Hematopoietic multipotent progenitor cell treated with erythropoietin and hydrocortisone succinate and interleukin-3 and kit ligand, for 4 days (in vitro differentiated cells): Measurements from ENCODE around the gene TMEM114.

Experiments
- DNase-seq: peaks from one replicate; pipeline ENCODE4 v3.0.0-alpha.2; 2015

The TMEM114 gene

DNA sequence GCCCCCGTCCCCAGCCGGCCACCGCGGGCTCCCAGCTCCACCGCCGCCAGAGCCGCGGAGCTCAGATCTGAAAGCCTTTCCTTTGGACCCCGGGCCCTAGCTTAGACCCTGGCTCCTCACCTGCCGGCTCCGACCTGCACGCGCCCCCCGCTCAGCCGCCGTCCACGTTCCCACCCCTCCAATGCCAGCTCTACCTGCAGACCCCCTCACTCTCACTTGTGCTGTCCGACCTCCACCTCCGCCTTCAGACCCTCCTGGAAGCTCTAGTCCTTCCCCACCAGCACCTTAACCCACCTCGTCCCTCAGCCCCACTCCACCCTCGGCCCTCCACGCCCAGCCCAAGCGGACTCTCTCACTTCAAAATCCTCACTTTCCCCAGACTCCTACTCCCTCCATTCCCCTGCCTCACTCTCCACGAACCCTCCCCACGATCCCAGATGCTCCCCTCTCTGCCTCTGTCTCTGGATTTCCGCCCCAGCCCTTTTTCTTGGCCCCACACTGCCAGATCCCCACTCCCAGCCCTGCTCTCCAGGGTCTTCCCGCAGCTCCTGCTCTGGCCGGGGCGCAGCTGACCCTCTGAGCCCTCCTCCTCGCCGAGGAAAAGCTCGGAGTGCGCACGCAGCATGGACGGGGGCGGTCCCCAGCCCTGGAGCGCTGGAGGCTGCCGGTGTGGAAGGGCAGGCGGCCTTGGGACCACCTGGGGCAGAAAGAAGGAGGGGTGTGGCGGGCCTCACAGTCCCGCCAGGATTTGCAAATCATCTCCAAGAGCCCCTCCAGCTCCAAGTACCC is at the start of gene TMEM114:
Gene TMEM114, minus strand, starts transcription at position 612 of the 789 bp plus-strand sequence. CDS start 673 bp downstream, outside the sequence.
- DNase-seq = no peak

DNA sequence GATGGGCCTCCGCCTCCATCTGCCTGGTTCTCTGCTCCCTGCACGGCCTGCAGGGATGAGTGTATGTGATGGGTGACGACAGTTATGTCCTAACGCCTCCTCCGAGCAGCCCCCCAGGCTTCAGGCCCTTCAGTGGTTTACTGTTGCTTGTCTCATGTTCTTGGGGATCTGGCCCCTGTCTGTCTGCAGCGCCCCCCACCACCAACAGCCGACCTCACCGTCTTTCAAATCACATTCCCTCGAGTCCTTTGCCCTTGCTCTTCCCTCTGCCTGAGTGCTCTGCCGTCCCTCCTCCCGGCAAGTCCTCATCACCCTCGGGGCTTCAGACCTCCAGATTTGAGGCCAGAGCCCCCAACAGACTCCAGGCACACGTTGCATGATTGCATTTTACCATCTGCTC is 49.4 kb upstream of the TMEM114 start:
- no peak for DNase-seq

DNA sequence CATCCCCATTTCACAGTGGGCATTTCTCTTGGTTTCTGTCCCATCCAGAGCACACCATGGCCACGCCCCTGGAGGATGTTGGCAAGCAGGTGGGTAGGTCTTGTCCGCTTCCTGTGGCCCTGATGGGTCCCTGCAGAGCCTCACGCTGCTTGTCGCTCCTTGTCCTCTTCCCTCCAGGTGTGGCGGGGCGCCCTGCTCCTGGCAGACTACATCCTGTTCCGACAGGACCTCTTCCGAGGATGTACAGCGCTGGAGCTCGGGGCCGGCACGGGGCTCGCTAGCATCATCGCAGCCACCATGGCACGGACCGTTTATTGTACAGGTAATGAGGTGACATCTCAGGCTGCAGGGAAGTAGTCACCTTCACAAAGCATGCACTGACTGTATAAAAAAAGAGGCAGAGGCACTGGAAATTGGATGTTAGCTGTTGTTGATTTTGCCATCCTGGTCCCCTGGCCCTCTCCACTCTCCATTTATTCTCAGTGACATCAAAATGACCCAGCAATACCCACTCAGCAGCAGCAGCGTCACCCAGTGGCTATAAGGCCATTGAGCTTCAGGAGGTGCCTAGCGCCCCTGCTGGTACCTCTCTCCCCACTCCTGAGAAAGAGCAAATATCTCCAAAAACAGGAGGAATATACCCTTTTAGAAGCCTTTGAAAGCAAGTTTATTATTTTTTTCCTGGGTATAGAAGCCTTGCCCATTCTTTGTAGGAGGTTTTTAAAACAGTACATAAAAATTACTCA is 44.9 kb upstream of the TMEM114 start:
- DNase-seq = peak; percentile 50

DNA sequence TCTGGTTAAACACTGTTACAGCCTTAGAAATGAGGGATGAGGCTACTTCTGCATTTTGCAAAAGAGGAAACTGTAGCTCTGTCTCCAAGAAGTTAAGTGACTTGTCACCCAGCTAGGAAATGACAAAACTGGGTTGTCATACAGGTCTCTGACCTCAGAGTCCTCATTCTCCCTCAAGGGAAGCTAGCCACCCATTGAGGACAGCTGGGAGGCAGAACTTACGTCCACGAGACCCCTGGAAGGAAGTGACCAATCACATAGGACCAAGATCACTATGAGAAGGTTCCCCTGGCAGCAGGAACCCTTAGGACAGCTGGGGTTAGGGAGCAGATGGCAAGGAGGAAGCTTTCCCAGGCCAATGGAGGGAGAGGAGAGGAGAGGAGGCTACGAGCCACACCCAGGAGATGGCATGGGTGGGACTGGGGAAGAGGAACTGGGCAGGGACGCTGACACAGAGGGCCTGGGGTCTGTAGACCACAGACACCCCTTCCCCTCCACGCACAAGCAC is 42.4 kb upstream of the TMEM114 start:
- peak; percentile 91 for DNase-seq

DNA sequence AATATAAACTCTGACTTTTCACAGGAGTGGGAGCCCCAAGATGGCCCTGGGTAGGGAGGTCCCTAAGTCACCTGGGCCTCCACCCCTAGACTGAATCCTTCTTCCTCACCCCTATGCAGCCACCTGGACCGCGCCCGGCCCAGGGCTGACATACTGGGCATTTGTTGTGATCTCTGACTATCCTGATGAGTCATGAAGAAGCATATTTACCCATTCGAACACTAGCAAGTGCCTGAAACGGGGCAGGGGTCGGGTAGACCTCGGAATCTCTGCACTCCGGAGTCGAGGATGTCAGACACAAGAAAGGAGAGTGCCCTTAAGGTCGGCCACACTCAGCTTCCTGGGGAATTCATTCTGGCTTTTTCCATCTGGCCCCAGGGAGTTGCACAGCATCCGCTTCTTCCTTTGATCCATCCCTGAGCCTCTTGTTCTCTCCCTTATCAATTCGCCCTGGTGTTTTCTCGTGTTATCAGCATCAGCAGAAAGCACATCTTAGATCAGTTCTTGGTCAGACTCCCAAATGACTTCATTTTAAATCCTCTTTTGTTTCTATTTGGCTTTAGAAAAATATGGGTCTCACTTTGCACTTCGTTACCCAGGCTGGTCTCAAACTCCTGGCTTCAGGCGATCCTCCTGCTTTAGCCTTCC is 41.6 kb upstream of the TMEM114 start:
- peak; percentile 55 for DNase-seq

DNA sequence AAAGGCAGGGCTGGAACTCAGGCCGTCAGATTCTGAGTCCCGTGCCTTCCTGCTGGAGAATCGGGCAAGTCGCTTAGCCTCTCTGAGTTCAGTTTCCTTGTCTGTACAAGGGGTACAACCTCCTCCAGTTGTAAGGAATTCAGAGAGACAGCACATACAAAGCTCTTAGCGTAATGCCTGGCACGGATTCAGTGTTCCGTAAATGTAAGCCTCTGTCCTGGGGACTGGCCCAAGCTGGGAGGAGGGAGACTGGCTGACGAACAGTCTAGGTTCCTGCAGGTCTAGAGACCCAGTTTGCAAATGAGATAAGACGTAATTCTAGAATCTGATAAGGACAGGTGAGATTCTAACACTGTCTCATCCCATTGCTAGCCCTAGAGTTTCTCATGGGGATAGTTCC is 41.1 kb upstream of the TMEM114 start:
- DNase-seq = no peak

DNA sequence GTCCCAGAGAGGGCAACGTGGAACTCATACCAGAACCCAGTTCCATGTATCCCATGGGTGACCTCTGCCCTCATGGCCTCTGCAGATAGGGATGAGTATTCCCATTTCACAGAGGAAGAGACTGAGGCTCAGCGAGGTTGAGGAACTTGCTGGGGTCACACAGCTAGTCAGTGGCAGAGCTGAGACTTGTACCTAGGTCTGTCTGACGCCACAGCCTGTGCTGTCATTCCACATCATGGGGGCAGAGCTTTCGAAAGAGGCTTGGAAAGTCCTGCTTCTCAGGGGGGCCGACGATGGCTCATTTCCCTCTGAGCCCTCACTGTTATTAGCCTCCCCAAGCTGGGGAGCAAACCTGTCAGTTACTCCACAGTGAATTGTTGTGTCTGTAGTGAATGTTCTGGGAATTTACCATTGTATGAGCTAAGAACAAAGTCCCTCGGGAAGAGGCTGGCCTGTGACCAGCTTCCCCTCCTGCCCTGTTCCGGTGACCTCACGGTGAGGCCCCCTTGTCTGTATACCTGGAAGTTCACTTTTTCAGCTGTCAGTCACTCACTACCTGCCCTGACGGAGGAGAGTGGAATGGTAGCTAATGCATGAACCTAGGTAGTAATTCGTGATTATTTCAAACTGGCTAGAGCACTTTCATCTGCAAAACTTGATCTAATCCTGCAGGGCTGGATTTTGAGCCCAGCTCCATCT is 40.1 kb upstream of the TMEM114 start:
- DNase-seq = no peak

DNA sequence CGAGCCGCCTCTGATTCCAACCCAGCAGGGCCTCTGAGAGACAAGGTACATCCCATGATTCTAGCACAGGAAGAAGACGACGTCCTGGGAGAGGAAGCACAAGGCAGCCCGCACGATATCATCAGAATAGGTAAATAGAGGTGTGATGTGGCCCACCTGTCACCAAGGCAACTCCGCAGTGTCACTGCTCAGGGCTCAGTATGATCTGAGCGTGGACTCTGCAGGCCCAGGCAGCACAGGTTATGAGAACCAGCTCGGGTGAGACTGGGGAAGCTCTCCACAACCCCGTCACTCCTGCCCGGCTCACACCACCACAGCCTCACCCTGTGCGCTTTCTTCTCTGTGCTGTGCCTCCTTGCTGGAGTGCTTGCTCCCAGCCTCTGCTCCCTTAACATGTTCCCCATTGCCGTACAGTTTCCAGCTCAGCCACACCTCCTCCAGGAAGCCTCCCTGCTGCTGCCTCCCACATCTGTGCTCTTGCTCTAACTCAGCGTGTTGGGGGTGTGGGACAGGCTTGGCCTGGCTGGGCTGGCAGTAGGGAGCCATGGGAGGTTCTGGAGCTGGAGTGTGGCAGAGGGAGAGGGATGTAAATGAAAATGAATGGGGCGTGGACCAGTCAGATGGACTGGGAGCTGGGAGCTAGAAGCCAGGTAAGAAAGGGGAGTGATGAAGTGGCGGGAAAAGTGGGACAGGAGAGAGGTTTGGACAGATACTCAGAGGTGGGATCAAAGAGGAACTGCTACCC is 38.8 kb upstream of the TMEM114 start:
- no peak for DNase-seq

DNA sequence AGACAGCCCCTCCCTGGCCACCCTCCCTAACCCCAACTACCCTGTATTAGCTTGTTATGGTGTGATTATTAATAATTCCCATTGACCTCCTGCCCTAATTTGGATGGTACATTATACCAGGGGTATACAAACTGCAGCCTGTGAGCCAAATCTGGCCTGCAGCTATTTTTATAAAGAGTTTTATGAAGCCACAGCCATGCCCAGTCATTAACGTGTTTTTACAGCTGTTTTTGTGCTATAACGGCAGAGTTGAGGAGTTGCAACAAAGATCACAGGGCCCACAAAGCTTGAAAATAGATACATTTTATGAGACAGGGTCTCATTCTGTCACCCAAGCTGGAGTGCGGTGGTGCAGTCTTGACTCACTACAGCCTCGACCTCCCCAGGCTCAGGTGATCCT is 37.1 kb upstream of the TMEM114 start:
- no peak for DNase-seq

DNA sequence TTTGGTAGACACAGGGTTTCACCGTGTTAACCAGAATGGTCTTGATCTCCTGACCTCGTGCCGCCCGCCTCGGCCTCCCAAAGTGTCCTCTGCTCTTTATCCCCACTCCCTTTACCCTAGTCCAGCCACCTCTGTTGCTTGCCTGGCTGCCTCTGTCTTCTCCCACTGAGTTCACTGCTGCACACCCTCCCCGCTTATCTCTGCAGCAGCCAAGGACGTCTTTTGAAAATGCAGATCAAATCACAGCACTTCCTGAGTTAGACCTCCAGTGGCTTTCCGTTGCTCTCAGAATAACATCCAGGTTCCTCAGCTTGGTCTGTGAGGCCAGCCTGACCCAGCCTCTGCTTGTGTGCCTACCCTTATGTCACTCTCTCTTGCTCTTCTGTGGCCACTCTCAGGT is 36.6 kb upstream of the TMEM114 start:
- no peak for DNase-seq

DNA sequence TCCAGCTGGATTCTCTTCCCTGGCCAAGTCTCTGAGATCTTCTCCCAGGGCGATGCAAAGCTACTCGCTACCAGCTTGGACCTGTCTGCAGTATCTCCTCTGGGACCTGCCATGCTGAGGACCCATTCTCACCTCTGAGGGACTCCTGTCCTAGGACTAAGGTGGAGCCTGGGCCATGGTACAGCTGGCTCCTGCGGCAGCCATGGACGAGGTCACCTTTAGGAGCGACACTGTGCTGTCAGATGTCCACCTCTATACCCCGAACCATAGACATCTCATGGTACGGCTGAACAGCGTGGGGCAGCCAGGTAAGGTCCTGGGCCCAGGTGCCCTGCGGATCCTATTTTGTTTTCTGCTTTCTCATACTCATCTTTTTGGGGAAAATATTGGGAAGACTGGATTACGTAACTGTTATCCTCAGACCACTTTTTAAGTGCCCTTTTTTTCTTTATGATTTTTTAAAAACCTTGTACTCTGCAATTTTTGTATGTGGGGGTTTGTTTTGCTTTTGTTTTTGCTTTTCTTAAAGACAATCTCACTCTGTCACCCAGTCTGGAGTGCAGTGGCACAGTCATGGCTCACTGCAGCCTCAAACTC is 35.3 kb upstream of the TMEM114 start:
- DNase-seq = no peak

DNA sequence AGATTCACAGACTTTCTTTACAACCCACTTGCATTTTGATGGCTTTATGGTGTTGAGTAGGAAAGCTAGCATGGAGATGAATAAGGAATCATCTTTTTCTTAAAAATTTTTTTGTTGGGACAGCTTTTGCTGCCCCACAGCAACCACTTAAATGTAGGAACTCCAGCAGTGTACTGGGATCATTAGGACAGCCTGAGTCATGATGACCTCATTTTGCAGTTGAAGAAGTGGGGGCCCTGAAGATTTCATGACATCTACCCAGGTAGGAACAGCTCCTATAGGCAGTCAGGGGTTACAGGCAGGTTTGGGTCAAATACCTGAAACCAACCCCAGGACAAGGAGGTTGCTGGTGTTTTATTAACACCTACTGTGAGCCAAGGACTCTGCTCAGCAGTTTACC is 33.3 kb upstream of the TMEM114 start:
- no peak for DNase-seq

DNA sequence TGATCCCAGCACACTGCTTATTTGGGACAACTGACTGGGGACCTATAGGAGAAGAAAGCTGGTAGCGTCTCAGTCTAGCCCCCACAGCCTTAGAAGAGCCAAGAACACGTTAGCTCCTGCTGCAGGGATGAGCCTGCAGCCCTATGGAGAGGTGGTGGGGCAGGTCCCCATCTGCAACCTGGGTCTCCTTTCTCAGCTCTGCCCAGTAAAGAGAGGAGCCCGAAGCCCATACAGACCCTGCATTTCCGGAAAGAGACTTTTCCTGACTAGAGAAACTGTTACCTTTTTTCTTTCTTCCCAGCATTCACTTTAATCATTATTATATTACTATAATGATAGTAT is 32.0 kb upstream of the TMEM114 start:
- DNase-seq = no peak

DNA sequence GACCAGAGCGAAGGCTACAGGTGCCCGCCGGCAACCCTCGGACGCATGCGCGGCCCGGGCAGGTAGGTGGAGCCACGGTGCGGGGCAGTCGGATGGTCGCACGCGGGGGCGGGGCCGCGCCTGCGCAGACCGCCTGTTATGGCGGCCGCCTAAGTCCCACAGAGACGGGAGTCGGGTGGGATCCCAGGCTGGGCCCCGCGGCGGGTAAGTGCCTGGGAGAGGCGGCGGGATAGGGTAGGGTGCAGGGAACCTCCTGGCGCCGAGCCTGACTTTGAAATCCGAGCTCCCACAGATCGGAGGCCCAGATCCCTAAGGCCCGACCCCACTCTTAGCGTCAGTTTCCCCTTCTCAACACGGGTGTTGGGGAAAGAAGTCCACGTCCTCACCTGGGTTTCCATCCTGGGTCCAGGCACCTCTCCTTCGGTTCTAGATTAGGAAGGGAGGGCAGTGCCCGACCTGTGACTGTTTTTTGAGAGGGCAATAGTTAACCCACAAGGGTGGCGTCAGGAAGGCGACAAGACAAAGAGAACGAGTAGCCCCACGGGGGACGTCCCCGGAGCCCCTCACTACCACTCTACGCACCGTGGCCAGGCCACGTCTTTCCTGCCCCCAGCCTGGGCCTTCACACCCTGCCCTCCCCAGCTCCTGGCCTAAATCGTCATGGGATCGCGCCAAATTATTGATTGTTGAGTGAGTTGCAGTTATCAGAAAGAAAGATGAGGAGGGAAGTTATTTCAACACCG is 31.4 kb upstream of the TMEM114 start, which contains the start of gene METTL22:
Gene METTL22, plus strand, starts transcription at position 127 of the 743 bp plus-strand sequence. CDS start 3,968 bp downstream, outside the sequence.
- peak; percentile 94 for DNase-seq

DNA sequence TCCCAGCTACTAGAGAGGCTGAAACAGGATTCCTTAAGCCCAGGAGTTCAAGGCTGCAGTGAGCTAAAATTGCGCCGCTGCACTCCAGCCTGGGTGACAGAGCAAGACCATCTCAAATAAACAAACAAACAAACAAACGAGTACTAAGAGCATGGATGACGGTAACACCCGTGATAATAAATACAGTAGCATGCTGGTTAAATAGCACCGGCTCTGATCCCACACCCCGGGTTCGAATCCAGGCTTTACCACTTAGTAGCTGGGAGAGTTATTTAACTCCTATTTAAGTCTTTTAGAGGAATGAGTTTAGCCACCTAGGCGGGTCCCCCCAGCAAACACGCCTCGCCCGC is 30.9 kb upstream of the TMEM114 start:
- DNase-seq = no peak

DNA sequence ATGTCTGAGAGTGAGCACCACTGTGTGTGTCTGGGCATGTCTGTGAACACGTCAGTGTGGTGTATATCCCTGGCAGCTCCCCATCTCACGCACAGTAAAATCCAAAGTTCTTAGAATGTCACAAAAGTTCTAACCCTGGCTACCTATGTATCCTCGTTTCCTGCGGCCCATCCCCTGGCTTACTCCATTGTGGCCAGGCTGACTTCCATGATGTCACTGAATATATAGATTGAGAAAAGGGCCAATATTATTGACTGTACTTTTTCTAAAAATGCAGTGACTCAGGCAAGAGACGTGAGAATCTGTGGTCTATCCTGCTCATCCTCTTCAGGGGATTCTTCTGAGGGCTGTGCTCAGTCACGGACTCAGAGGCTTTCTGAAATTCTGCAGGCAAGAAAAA is 30.2 kb upstream of the TMEM114 start:
- no peak for DNase-seq

DNA sequence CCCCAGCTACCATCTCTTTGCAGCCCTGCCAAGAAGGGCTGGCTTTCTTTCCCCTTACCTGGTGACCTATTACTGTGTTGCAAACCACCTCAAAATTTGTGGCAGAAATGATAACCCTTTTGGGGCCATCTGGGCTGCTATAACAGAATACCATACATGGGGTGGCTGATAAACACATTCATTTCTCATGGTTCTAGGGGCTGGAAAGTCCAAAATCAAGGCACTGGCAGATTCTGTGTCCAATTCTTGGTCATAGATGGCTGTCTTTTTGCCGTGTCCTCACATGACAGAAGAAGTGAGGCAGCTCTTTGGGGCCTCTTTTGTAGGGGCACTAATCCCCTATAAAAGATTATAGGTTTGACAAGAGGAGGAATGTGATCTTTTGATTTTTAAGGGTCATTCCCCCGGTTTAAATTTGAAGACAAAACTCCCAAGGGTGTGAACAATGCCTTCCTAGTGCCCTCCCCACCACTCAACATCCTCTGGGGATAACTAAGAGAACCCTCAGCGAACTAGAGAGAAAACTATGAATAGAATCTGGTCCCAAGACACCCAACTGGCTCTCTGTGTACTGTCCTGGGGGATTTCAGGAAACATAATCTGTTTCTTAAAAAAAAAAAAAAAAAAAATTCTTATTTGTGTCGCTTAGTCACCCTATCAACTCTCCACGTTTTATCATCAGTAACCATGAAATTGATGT is 29.5 kb upstream of the TMEM114 start:
- no peak for DNase-seq

DNA sequence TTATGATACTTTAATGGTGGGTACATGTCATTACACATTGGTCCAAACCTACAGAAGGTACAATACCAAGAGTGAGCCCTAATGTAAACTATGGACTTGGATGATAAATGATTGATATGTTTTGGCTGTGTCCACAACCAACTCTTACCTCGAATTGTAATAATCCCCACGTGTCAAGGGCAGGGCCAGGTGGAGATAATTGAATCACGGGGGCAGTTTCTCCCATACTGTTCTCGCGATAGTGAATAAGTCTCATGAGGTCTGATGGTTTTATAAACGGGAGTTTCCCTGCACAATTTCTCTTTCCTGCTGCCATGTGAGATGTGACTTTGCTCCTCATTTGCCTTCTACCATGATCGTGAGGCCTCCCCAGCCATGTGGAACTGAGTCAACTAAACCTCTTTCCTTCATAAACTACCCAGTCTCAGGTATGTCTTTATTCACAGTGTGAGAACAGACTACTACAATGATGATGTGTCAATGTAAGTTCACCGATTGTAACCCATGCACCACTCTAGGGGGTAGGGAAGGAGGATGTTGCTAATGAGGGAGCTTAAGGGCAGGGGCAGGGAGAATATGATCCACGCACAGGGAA is 24.2 kb upstream of the TMEM114 start:
- no peak for DNase-seq

DNA sequence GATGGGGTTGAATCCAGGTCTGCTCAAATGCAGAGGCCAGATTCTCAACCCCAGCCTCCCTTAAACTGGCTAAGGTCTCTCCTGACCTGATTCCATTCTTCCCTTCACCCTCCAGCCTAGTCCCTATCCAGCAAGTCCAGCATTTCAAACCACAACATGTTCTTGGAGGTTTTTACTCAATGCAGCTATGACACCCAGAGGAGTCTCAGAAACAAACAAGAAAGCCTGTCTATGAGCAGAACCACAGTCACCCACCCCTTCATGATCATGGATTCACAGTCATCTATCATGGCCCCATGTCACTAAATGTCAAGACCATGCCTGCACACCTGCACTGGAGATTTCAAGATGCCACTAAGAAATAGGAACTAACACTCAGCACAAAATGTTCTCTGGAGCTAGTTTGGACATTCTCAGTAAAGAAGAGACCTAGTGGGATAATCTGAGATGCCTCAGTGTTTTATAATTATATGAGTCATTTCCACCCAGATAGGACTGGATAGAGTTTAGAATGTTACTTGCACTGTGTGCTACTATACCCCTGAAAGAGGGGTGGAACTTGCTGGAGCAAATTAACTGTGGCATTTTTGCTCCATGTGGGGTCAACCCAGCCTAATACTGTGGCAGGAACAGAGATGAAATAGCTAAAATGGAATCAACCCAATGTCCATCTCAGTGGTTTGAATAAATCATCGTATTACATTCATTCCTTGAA is 21.7 kb upstream of the TMEM114 start:
- no peak for DNase-seq
